ENCODE data around the gene TTC13. TPM values are rescaled to one million over a fixed set of nuclear protein-coding genes. Genes with fewer than 3 reads are reported as not detected.

Gene TTC13
- total RNA-seq, 1 experiment from 2014 or later, result 36.2 TPM

DNA sequence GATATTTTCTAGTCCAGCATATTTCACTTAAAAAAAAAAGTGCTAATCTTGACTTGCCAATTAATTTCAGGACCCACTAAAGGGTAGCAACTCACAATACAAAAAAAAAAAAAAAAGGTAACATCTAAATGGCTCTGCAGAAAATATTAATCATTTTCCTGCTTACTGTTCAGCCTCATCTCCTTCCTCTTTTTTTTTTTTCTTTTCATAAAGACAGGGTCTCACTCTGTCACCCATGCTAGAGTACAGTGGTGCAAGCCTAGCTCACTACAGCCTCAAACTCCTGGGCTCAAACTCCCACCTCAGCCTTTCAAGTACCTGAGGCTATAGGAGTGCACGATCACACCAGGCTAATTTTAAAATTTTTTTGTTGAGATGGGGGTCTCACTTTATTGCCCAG, 30.4 kb downstream of the TTC13 start:
- DNase-seq (ENCODE audit: low spot score), result no peak

DNA sequence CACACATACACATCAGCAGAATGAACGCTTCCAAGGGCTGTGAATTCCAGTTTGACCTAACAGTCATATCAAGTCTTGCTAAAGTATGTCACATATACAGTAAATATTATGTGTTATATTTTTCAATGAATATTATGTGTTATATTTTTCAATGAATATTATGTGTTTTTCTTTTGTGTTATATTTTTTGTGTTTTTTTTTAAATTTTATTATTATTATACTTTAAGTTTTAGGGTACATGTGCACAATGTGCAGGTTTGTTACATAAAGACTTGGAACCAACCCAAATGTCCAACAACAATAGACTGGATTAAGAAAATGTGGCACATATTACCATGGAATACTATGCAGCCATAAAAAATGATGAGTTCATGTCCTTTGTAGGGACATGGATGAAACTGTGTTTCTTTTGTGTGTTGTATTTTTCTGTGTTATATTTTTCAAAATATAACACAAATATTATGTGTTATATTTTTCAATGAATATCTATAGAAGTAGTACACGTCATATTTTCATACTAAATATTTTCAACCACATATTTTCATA, 35.5 kb downstream of the TTC13 start:
- no peak for DNase-seq (ENCODE audit: low spot score)

DNA sequence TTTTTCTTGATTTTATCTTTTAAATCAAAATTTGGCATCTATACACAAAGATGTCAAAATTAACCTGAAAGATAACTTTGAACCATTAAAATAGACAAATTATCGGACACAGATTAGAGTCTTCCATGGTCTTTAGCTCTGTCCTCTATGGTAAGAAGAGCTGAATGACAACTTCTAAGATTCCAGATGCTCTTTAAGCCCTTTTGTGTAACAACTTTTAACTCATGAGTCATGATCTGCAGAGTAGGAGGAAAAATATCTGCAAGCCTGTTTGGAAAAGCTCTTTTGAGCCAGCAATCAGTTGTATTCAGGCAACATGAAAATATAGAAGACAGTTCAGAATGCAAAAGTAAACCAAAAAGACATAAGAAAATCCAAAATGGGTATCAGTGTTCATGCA, 37.8 kb downstream of the TTC13 start:
- DNase-seq (ENCODE audit: low spot score), result no peak

DNA sequence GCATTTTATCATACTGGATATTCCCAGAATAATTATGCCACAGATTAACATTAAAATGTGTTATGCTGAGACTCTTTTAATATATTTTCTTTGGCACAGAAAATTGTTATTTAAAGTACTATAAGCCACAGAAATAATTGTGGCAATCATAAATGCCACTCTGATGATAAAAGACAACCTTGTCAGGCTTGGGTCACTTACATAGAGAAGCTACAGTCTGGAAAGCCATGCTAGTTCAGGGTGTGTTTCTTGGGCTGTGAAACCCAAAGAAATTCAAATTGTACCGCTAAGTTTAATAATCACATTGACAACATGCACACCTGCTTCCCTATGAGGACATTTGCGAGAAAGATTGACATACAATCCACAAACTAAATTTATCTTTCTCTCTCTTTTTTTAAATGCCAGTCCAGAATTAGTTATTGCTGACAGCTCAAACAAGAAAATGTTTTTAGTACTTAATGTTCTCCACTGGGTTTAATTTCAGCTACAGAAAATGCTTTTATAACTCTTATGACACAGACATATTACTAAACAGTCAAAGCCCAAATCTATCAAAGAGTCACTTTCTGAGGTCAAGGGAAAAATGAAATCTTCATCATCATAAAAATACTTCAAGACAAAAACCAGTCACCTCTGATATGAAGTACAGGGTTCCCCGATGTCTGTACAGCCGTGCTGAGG, 38.7 kb downstream of the TTC13 start:
- DNase-seq (ENCODE audit: low spot score), result no peak

DNA sequence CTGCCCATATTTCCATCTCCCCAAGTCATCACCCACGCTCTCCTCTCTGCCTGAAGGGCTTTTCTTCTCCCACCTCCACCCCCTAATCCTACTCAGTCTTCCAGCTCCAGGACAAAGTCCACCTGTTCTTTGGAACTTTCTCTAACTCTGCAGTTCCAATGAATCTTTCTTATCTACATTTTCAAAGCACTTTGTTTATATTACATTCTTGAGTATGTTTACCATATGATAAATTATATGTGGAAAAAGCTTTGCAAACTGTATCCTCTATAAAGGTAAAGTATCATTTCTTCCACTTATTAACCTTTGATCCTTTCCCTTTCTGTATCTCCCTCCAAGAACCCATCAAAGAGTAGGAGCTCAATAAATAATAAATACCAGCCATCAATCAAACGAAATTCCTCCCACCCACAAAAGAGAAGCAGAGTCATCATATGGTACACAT, 39.7 kb downstream of the TTC13 start:
- DNase-seq (ENCODE audit: low spot score), result no peak

DNA sequence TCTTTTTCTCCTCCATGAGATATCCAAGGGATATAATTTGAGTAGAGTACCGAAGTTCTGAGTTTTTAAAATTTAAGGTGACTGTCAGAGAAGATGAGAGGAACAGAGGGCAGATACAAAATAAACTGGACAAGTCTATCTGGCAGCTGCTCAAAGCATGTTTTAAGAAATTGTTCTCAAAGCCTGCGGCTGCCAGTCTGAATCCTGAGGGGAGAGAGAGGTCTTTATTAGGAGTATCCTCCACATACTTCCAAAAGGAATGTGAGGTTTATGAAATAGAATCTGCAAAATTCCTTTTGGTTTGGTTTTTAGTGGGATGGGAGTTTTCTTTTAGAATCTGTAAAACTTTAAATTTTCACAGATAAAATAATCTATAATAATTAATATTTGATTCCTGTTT, 41.3 kb downstream of the TTC13 start:
- no peak for DNase-seq (ENCODE audit: low spot score)

DNA sequence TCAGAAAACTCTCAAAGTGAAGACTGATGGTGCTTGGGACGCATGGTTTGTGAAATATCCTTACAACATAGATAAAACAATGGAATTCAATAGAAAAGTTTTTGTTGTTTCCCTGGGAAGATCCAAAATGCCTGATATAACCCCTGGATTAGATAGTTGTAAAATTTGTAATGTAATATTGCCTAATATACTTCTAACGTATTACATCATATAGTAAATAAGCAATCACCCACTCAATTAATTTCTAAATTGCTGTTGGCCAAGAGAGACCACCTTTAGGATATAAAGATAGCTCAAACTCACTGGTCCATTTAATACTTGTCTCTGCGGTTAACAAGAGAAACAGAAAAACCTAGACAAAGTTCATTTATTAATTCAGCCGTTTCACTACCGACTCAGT, 42.2 kb downstream of the TTC13 start:
- DNase-seq (ENCODE audit: low spot score), result no peak

DNA sequence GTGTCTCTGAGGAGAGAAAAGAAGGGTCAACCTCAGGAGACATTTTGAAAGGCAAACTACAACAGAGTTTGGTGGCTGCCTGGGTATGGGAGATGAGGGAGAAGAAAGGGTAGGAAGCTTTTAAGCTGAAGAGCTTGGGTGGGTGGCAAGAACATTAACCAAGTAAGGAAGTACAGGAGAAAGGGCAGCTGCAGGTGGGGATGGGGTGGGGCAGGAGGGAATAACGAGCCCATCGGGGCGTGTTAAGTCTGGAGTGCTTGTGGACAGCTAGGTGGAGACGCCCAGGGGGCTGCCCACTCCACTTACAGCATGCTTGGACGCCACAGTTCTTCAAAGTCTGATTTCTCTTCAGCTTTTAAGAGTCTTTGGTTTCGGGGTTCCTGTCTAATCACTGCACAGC, 42.8 kb downstream of the TTC13 start:
- DNase-seq (ENCODE audit: low spot score), result no peak

DNA sequence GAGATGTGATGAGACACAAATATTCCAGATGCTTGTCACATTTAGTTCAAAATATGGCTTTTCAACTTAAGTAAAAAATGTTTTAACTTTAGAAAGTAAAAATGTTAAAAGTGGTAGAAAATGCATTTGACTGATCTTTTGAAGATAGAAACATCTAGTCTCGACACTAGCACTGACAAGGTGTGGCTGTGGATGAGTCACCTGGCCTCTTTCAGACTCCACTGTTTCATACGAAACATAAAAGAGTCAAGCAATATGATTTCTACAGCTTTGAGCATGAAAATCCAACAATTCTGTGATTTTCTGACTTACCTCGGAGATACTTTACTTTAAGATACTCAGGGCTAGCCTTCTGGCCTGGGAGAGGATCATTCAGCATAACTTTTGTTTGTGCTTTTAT, 47.7 kb downstream of the TTC13 start:
- no peak for DNase-seq (ENCODE audit: low spot score)

DNA sequence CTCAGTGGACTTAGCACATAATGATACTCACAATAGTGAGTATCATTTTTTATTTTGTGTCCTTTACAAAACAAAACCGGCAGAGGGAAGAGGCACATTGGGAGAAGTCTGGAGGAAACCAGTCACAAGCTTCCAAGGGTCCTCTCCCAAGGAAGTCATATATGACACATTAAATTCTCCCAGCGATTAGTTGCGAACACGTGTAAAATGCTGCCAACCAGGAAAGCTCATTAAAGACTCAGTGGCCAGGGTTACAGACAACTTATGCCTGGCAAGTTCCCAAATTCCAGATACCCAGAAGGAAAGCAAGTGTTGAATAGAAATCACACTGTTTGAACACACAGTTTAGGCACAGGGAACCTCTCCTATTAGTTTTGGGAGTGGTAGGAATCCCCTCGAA, 52.5 kb downstream of the TTC13 start:
- no peak for DNase-seq (ENCODE audit: low spot score)

DNA sequence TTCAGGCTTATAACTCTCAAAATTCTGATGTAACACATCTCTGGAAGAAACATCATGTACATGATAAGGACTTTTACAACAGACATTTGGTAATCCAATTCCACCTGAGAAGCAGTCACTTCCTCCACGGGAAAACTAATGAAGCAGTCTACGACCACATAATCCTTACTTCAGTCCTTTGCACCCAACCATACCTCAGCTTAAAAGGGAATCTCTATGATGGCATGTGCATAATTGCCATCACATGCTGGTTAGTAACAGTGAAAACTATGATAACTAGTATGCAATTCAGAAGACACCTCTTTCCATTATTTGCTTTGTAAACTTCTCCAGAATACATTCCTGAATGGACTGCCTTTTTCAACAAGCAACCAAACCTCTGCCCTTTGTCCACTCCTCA, 53.1 kb downstream of the TTC13 start:
- DNase-seq (ENCODE audit: low spot score), result no peak

DNA sequence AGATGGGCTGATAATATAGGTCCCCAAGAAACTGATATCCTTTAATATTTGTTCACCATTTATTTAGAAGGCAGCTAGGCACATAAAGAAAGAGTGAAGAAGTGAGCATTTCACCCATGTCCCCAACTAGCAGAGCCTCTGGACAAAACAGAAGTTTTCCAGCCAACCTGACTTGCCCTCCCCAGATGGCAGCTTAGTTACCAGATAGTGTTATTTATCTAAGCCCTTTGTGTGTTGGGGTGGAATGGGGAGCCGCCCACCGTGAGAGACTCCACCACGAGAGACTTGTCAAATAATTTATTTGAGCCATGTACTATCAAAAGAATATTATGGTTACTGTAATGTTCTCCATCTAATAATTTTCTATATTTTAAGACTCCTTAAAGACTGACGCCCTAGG, 55.5 kb downstream of the TTC13 start:
- DNase-seq (ENCODE audit: low spot score), result no peak

DNA sequence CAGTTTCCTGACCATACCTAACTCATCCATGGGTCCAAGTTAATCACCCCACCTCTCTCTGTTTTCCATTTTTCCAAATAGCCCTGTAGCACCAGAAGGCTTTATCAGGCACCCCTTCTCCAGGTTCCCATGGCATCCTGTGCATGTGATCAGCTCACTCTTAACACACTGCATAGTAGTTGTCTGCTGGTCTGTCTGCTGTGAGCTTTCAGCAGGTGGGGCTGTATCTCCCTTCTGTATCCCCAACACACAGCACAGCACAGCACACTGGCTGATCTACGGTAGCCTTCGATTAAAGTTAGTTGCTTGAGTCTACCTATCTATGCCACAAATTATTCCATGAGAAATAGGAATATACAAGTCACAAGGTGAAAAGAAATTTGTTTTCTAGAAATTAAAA, 56.0 kb downstream of the TTC13 start:
- no peak for DNase-seq (ENCODE audit: low spot score)

DNA sequence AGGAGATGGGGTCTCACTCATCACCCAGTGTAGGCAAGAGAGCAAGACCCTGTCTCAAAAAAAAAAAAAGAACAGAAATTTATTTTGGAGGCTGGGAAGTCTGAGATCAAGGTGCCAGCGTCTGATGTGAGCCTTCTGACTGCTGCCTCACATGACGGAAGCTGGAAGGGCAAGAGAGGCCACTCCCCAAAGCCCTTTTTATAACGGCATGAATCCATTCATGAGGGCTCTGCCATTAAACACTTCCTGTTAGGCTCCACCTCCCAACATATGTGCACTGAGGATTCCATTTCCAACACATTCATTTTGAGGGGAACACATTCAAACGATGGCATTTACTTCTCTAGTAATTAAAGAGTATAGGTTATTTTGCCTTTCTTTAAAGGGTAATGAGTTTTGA, 59.5 kb downstream of the TTC13 start:
- DNase-seq (ENCODE audit: low spot score), result no peak

DNA sequence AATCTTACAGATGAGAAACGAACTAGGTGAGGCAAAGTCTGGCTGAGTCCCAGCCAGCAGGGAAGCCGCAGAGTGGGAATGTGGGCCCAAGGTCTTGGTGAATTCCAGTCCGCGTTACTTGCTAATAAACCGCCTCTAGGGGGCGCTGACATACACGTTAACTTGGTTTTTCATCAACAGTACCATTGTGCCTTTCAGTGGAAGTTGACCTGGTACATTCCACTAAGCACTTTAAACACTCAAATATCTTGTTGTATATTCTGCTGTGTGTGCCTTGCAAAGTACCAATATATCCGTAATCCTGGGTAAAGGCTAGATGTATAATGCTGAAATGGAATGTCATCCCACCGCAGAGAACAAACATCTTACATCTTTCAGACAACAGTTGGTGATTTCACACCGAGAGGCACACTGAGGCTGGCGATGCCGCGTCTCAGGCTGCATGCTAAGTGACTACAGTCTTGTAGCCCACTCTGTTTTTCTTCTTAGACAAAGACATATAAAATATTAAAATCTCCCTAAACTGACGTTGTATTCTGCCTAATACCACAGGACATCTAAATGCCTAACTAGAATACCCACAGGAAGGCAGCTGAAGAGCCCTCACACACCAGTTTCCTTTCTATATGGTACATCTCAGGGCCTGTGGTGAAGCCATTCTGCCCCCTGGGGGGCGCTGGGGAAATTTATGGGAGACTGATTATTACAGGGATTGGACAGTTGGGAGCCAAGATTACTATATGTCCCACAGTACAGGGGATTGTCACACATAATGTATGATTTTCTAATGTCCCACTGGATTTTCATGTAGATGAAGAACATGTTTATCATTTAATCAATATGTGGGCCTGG, 61.2 kb downstream of the TTC13 start:
- DNase-seq (ENCODE audit: low spot score), result peak; percentile 83

DNA sequence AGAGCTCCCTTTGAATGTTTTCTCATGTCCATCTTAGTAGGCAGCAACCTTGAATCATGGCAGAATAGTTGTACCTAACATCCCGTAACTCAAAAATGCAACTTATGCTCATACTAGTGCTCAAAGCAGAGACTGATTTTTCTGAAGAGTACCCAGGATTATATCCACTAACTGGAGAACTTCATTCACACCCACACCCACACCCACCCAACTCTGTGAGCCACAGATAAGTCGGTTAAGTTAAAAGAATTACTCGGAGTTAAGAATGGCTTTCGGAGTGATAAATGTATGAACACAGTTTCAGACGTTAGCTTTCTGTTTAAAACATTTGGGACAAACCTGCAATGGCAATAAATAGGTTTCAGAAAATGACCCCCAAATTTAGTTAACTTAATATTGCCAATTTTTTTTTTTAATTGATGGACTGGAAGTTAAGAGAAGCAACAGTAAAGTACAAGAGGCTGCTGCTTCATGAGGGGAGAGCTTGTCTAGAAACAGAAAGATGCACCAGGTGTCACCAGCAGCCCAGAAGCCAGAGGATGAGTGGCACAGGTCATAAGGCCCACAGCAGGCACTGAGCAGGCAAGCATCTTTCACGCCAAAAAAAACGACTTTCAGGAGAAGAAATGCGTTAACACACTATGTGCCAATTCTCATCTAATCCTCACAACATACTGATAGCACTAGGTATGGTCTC, 61.9 kb downstream of the TTC13 start:
- DNase-seq (ENCODE audit: low spot score), result no peak

DNA sequence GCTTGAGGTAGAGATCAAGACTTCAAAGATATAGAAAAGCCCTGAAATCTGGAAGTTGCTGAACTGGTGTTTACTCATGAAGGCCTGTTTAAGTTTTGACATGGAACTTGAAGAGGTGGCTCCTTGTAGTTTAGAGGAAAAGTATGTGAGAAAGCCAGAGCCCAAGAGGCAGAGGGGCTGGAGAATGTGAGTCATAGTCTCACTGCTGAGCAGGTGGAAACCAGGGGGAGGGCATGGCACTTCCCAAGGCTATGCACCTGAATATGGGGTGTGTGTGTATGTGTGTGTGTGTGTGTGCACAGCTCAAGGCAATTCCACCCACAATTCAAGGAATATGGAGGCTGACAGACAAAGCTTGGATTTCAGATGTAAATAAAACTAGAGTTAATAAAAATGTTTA, 63.6 kb downstream of the TTC13 start:
- DNase-seq (ENCODE audit: low spot score), result no peak

DNA sequence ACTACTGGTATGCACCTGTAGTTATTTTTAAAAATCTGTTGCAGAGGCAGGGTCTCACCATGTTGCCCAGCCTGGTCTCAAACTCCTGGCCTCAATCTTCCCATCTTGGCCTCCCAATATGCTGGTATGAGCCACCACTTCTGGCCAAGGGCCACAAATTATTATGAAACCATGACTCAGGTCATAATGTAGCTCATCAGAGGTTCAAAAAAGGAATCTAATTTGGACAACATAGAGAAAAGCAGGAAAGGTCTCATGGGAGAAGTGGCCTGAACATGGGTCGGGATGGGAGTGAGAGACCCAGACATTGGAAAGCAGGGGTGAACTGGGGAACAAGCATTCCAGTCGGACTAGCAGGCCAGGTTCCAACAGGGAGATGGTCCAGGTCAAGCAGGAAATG, 65.2 kb downstream of the TTC13 start:
- DNase-seq (ENCODE audit: low spot score), result no peak

DNA sequence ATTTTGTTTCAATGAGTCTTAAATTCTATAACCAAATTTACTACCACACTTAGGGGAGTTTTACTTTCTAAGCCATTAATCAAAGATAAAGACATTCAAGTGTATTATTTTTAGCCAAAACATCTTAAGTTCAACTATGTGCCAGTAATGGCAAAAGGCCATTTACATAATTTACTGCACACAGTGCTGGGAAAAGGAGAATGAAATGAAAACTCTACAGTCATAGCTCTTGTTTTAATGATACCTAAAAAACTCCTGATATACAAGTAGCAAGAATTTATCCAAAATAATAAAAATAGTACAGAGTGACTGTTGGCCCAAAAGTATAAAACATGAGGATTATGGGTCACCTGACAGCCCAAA, 67.9 kb downstream of the TTC13 start:
- no peak for DNase-seq (ENCODE audit: low spot score)

DNA sequence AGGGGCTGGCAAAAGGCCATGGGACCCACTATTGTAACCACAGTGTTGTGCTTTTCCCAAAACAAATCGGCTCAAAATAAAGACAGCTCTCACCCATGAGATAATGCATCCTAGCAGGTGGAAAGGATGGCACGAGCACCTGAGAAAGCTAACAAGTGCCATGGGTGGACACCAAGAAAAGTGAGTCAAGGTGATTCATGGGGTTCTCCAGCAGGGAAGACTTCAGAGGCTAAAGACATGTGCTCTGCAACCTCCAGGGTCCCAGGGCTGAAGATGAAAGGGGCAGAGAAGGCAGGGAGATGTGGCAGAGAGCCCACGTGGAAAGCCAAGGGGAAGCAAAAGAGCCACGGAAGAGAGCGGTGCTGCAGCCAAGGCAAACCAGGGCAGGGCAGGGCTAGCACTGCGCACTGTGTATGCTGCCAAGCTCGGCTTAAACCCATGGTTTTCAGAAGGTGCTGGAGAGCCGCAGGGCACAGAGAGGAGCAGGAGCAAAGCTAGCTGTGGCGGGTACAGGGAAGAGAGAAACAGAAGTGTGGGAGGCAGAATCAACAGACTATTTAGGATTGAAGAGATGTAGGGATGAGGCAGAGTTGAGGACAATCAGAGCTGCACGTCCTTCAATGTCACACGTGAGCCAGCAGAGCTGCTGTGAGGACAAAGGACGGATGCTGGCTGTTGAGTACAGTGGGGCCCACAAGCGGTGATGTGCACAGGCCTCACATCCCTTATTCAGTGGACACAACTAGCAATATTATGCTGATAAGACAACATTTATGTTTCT, 68.5 kb downstream of the TTC13 start:
- DNase-seq (ENCODE audit: low spot score), result no peak

DNA sequence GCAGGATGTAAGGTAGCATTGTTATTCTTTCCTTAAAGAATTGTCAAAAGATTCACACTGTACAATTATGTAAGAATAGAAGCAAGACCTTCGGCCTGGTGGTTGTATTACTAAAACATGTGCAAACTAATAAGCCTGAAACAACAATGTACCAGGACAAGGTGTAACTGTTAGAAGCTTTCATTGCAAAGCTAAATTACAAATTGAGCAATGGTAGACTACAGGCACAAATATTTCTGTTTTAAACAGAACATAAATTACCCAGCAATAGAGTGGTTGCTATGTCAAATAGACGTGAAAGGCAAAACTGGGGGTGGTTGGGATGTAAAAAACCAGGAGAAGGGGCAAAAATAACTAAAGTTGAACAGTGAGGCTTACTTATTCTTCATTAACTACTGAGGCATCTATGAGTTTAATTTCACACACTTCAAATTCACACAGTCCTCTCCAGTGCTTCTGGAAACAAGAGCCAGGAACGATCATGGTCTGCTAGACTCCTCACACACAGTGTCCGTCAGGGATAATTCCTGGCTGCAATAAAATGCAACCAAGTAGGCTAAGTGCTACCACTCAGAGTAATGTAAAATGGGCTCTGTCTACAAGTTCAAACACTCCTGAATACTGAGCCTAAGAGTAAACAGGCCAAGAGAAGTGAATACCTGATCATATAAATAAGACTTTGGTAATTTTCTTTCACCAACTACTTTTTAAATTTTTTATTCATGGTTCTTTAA, 71.0 kb downstream of the TTC13 start:
- no peak for DNase-seq (ENCODE audit: low spot score)
